Stimulated activated naive CD4-positive, alpha-beta T cell treated with Interleukin-2 at 50 U/mL for 16 hours (primary cell): ENCODE data around the gene PGBD4.
"Not testable (repeated sequence)": the region's sequence is repeated elsewhere in the genome, so short reads cannot be mapped to it uniquely, and the experiment has no call there.

ENCODE experiments used
- DNase-seq: peaks from one replicate; lab custom pipeline; 2025; lab: John Stamatoyannopoulos, UW

Gene PGBD4

GRCh38 chr15:34114215-34114614 is 12.3 kb downstream of the PGBD4 start:
- DNase-seq: no peak

GRCh38 chr15:34114739-34115138 is 12.9 kb downstream of the PGBD4 start:
- no peak for DNase-seq

GRCh38 chr15:34116620-34117019 is 14.7 kb downstream of the PGBD4 start:
- no peak for DNase-seq

GRCh38 chr15:34119291-34119690 is 17.4 kb downstream of the PGBD4 start:
- no peak for DNase-seq

- DNase-seq: not testable (repeated sequence)
These were observed 18.5 kb downstream of the PGBD4 start for GRCh38 chr15:34120420-34120819.

GRCh38 chr15:34121786-34122185 is 19.9 kb downstream of the PGBD4 start:
- not testable (repeated sequence) for DNase-seq

- no peak for DNase-seq
These were observed 20.9 kb downstream of the PGBD4 start for GRCh38 chr15:34122771-34123183.

GRCh38 chr15:34124651-34125050 is 22.8 kb downstream of the PGBD4 start:
- no peak for DNase-seq

GRCh38 chr15:34125945-34126344 is 24.1 kb downstream of the PGBD4 start:
- DNase-seq: no peak

GRCh38 chr15:34126522-34126921 is 24.6 kb downstream of the PGBD4 start:
- DNase-seq: no peak

GRCh38 chr15:34128898-34129297 is 27.0 kb downstream of the PGBD4 start:
- DNase-seq: no peak

- no peak for DNase-seq
These were observed 31.0 kb downstream of the PGBD4 start for GRCh38 chr15:34132881-34133280.

GRCh38 chr15:34133511-34133910 is 31.6 kb downstream of the PGBD4 start:
- no peak for DNase-seq

GRCh38 chr15:34147371-34148140 is 45.7 kb downstream of the PGBD4 start:
- no peak for DNase-seq

- DNase-seq: no peak
These were observed 52.9 kb downstream of the PGBD4 start for GRCh38 chr15:34154725-34155204.

- no peak for DNase-seq
These were observed 54.0 kb downstream of the PGBD4 start for GRCh38 chr15:34155859-34156258.
